Activated gamma-delta T cell treated with Interleukin-2 at 50 U/mL for 16 hours (primary cell): ENCODE data around the gene ACTA2.

ENCODE experiments used
- DNase-seq: peaks from one replicate; pipeline ENCODE4 v3.0.0-alpha.2; 2020

The ACTA2 gene

DNA sequence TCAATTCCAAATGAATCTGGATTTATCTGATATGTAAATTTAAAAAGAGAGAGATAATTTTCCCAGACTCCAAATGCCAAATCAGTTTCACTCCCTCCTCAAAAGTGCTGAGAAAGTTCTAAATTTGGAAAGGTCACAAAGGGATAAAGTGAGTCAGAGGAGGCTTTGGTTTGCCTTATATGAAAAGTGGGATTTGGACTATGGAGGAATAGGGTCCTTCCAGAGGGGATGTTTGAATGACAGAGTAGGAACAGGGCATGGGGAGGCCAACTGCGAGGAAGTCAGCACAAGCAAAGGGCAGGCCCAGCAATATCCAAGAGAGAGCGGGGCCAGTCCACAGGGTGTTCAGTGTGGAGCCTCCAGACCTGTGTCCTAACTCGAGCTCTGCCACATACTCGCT lies 28.2 kb upstream of the ACTA2 start:
- DNase-seq = no peak

DNA sequence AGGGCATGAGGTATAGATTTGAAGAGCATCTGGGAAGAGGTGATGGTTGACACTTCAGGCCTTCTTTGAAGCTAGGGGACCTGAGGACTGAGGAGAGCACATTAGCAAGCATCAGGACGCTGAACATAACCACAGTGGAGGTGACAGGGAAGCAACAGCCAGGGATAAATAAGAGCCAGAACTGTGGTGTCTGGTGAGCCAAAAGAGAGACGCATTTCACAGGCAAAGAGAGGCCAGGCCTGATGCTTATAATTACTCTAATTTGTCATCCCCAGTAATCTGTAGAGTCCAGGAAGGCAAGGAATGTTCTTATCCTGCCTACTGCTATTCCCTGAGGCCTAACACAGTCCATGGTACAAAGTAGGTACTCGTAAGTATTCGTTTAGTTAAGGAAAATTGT lies 27.7 kb upstream of the ACTA2 start:
- DNase-seq = no peak

DNA sequence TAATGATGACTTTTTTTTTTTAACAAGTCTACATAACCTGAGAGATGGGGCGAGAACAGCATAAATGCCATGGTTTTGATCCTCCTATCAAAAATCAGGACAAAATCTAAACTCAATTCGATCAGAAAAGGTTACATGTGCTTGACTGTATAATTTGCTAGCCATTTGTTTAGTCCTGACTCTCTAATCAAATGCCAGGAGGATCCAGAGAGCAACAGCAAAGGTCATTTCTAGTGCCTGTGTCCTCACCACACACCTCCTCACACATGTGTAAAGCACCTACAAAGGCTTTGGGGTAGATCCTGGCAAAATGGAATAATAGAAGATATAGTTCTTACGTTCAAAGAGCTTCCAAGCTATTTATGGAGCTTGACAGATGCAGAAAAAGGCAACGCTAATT lies 27.0 kb upstream of the ACTA2 start:
- no peak for DNase-seq

DNA sequence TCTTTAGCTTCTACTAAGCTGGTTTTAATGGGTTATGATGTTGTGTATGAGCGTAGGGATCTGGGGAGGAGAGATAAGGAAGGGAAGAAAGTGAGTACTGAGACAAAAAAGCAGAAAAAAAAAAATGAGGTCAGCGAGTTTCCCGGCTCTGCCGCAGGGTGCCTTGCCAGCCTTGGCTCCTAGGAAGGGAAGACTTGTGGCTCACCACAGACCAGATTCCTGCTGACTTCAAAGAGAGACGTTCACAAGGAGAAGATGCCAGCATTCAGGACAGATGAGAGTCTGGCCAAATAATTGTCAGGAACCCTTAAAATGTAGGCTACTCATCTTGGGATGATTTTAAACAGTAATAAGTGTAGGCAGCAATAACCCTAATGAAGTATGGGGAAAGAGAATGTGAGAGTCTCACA lies 26.6 kb upstream of the ACTA2 start:
- no peak for DNase-seq

DNA sequence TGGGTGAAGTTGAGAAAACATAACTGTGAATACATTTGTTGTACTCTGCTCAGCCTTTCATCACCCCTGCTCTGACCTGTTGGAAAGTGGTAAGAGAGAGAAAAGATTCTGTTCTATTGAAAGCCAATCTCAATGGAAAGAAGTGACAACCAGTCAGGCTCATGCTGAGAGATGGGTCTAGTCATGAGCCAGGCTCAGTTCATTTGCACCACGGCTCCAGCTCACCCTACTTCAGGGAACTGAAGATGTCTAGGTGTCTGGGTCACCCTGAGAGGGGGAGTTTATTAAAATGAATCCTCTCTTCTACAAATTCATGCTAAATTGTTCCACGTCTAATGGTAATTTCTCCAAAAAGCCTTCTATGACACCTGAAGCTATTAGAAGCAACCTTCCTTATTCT lies 25.9 kb upstream of the ACTA2 start:
- DNase-seq = no peak

DNA sequence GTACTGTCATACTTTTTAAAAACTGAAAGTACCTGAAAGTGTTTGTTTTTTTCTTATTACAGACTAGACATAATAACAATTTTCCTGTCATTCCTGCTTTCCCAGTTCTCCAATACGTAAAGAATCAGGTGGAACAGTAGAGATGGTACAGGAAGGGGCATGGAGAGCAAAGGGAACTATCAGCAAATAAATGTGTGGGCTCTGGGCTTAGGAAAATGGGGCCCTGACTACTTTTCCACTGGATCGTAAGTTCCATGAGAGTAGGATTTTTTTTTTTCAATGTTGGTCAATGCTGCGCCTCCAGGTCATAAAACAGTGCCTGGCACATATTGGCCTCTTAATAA lies 22.8 kb upstream of the ACTA2 start:
- DNase-seq = no peak

DNA sequence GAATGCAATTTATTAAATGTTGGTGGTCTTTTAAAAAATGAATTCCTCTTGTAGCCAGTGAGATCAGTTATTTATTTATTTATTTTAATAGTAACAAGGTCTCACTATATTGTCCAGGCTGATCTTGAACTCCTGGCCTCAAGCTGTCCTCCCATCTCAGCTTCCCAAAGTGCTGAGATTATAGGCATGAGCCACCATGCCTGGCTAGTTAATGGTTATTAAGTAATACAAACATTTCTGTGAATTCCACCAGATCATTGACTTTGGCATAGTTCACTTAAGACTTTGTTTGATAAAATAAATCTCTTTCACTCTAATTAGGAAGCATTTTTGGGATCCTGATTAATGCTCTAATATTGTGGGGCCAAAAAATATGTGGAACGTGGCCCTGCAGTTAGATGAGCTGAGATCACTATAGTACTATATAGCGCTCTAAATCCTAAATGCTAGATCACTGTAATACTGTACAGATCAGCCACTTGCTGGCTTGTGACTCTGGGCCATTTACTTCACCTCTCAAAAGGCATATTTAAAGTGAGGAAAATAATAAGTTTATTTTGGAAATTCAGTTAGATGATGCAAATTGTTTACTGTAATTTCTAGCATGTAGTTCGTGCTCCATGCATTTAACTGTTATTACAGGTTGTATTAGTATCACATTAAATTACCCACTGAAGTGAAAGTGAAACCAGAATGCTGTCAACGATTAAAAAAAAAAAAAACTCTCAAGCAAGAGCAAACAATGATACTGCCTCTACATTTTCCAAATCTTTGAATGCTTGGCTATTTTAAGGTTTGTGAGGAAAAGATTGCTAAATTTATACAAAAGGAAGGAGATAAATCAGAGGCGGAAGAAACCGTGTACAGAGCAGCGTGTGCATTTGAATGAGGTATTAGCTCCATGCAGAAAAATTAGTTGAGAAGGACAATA lies 22.1 kb upstream of the ACTA2 start:
- DNase-seq = no peak

DNA sequence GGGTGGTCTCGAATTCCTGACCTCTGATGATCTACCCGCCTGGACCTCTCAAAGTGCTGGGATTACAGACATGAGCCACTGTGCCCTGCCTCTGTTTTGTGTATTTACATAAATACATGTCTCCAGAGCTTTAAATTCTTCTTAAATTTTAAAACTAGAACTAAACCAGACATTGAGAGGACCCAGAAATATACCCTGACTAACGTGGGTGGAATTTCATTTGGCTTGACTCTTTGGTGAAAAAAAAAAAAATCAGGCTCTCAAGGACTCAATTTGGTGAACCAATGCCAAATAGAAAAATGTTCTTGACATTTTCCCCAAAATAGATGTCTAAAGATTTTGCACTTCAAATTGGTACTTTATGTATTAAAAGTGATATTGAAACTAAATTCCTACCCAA lies 21.4 kb upstream of the ACTA2 start:
- DNase-seq = no peak

DNA sequence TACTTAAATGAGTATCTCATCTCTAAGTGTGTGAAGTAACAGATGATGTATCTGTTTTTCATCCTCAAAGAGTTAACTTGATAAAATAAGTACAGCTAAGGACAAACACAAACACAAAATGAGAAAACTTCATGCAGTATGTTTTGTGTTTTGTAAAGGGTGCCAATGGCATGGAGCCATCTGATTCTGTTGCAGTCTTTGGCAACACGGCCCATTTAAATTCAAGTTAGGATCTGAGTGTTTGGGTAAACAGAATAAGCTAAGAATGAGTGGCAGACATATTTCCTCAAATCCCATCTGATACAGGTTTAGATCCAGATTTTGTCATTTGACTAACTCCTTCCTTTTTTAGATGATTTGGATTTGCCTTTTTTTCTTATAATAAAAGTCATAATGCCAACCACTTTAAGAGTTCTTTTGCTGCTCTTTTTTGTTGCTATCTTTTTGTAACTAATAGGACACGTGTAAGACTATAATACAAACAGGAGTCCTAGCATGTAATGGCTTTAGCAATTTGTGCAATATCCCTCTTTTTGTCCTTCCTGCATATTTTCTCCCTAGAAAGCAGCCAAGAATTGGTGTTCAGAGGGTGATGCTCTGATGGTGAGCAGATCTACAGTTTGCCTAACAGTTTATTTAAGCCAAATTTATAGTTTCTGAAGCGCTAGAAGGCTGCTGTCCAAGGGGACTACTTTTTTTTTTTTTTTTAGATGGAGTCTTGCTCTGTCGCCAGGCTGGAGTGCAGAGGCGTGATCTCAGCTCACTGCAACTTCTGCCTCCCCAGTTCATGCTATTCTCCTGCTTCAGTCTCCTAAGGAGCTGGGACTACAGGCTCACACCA lies 18.9 kb upstream of the ACTA2 start:
- DNase-seq = no peak

DNA sequence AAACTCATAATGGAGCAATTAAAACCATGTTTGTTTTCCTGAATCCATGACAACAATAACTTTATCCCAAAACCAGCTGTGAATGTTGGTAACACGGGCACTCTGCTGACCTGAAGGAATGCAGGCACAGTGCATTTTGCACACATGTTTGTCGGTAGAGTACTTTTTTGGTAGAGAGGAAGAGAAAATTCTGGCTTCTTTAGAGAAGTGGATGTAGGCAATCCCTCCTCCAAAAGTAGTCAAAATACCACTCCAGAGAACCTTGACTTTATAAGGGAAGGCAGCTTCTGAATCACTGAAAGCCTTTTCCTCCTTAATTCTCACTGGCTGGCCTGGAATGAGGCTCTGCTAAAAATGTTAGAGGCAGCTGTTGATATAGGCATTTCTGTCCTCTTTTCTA lies 15.8 kb upstream of the ACTA2 start:
- DNase-seq = no peak

DNA sequence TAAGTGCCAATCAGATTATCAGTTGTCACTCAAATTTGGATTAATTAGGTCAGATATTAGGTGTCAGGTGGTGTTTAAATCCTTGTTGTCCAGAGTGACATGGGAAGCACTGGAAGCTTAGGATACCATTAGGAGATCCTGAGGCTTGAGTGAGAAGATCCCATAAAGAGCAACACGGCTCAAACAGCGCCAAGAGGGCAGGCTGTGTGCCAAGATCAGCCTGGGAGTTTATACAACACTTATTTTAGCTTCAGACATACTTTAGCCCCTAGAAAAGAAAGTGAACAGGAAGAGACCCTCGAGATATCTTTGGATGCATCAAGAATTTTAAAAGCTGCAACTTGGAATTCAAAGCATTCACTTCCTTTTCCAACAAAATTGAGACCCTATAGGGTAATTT lies 14.2 kb upstream of the ACTA2 start:
- no peak for DNase-seq

DNA sequence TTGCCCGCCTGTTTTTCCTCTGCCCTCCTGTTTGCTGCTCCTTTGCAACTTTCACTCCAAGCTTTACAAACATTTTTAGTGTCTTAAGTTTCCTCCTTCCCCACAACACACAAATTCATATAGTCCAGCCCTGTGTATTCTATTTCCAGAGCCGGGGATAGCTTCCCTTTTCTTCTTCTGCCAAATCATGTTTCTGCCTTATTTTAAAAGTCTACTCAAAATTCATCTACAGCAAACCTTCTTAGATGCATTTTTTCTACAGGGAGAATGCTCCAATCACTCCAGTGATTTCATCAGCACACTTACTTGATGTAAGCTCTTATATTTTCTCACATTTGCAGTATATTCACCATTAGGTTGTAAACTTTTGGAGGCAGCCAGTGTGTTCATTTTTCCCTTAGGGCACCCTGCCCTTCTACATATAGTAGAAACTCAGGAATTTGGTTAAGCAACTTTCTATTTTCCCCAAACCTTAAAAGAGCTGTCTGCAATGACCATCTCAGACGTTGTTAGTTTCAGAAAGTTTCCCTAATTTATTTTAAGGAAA lies 12.4 kb upstream of the ACTA2 start:
- no peak for DNase-seq

DNA sequence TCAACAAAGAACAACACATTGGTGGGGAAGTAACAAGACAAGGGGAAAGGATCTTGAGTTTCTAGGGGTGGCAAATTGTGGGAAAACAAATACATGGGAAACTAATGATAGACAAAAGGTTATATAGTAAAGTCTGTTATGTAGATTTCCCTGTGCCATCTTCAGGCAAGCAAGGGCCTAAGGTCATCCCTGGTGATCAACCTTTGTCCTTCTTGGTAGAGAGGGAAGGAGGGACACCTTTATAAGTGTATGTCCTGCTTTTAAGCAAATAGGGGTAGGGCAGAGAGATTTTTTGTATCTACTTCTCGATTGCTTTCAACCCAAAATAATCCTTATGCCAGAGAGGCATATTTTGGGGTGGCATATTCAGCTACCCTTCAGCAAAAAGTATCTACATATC lies 11.8 kb upstream of the ACTA2 start:
- no peak for DNase-seq

DNA sequence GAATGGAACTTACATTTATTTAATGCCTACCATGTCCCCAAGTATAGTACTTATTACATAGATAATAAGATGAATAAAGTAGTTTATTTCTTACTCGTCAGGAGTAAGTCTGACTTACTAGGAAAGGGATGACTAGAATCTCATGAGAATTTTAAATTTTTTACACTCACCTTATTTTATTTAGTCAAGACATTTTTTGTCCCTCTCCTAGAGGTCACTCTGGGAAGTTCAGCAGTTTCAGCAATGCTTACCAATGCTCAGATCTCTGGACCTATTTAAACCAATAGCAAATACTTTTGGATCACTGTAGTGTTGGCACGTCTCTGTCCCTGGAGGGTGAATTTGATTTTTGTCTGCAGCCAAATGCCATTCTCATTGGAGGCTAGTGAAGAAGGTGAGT lies 10.7 kb upstream of the ACTA2 start:
- no peak for DNase-seq

DNA sequence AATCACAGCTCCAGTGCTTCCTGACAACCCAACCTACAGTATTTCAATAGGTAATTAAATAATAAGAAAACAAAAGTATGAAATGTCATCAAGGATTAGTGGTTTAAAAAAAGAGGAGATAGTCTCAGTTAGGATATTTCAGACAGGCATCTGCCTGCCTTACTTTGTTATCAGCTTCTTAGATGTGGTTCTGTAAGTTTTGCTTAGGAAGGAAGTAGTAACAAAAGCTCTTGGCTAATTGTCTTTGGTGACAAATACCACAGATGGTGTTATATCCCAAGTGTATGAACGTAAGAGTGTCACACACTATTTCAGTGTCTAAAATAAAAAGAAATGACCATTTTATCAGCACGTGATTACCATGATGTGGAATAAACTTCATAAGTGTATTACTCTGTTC lies 9.8 kb upstream of the ACTA2 start:
- DNase-seq = no peak

DNA sequence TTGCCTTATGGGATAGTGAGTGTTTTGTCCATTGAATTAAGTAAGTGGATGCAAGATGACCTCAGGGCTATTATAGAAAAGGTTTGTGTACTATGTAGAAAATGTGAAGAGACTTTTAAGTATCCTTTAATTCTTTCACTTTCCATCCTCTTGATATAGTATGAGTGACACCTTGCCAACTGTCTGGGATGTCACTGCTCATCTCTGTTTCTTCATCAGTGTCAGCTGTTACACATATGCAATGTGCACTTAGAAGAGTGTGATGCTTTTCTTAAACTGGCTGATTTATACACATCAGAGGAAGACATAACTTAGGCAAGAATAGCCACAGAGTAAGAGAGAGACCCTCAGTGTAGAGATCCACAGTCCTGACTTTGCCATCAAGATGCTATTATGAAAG lies 8.7 kb upstream of the ACTA2 start:
- no peak for DNase-seq

DNA sequence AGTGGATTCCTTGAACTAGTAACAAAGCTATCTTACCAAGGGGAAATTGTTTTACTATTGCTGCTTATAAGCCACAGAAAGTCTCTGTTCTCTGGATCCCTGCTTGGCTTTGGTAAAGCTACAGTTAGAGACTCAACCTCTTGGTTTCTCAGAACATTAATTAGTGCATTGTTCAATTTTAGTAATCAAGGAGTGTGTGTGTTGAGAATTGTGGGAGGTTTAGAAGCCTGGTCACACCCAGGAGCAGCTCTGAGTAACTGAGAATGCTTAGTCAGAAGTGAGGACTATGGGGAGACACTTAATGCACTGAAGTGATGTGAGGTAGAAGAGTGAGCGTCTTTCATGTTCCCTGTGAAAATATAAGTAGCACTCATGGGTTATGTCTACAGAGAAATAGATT lies 8.2 kb upstream of the ACTA2 start:
- DNase-seq = no peak

DNA sequence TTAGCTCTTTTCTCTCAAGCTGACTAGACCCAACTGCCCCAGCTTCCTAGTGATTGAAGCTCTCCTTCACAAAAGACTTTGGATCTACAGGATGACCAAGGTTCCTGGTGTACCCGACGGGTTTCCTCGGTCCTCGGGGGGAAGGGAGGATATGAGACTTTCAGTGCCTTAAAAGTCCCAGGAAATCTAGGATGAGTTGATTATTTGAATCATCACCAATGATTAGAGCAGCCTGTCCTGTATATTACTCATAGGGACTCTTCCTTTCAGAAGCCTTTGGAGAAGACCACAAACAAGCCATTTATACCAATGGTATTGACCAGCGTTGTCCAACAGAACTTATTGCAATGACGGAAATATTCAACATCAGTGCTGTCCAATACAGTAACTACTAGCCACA lies 6.1 kb upstream of the ACTA2 start:
- no peak for DNase-seq

DNA sequence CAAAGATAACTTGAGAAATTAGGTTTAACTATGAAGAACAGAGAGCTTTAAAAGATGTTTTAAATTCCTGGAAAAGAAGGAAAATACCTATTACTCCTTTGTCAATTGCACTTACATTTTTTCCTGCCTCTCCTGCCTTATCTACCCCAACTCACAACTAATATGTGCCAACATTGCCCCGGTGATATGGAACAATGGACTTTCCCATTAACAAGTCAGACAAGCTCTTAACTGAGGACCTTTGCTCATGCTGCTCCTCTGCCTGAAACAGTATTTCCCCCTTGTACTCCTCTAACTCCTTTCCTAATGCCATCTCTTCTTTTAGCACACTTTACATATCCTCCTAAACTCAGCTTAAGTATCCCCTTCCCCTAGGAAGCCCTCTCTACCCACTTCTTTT lies 4.8 kb upstream of the ACTA2 start:
- DNase-seq = no peak

DNA sequence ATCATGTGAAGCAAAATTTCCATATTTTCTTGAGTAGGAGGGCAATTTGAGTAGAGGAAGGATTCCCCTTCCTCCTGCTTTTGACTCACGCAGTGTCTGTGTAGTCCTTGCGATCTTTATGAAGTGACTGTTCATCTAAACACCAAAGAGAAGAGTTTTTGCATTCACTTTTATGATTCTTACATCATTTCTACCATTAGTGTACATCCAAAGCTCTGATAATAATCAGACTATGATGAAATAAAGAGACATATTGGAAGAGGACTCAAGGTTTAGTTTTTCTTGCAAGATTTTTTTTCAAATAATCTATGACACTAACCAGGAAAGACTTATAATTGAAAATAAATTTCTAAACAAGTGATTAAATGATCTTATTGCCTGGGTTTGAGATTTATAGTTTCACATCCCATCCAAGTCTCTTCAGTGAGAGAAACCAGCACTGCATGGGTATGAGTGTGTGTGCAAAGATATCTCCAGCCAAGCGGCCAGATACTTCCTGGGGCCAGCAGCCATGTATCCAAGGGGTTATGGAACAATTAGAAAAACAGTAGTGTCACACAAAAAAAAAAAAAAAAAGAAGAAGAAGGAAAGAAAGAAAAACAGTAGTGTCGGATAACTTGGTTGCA lies 2.0 kb upstream of the ACTA2 start:
- DNase-seq = no peak

DNA sequence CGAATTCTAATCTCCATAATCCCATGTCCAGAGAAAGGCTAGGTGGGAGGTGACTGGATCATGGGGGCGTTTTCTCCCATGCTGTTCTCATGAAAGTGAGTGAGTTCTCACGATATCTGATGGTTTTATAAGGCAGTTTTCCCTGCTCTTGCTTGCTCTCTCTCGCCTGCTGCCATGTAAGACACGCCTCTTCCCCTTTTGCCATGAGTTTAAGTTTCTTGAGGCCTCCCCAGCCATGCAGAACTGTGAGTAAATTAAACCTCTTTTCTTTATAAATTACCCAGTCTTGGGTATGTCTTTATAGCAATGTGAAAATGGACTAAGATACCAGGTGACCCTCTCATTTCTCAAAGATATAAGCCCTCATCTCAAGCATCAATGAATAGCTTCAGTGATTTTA lies 1.1 kb upstream of the ACTA2 start:
- no peak for DNase-seq

DNA sequence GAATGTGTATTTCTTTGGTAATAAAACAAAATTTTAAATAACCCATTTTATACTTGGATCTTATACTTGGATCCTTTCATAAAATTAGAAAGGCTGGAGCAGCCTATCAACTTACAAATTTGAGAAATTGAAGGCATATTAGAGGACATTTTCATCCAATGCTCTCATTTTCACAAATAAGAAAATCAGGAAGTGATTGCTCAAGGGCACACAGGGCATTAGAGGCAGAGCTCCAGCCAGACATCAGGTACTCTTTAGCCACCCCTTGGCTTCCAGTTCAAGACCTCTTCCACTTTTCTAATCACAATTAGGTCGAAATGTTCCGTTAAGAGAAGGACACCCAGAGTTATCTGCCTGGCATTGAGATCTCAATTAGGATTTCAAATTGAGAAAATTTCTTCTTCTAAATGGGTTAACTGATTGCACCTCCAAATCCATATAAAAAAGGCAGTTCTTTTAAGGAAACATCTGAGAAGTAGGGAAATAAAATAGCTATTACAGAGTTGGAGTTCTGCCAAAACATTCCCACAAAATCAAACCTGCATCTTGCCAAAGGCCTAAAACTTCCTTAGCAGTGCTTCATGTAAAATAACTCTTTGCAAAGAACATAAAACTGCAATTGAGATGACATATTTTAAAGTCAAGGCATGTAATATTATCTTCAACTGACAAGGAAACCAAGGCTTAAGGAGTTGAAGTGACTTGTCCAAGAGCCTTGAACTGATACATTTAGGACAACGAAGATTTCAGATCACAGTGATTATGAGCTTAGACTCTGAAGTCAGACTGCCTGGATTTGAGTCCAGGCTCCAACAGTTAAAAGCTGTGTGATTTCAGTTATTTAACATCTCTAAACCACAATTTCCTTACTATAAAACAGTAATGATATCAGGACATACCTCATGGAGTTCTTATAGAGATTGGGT lies 2.4 kb downstream of the ACTA2 start:
- no peak for DNase-seq

DNA sequence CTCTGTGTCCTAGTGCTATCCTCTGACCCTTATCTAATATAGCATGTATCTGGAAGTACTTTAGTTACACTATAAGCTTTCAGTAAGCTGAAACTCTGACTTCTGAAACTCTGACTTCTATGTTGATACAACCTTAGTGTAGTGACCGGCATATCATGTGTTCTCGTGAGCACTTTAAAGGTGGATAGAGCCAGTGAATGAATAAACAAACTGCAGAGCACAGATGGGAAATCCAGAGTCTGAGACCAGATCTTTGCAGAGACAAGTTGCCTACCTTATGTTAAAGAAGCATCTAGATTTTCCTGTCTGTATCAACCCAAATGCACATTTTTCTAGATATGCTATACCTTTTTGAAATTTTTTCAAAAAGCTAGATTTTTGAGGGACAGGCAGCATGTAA lies 3.5 kb downstream of the ACTA2 start:
- no peak for DNase-seq
